Measurements from ENCODE around the gene BLTP2.

Gene BLTP2

GRCh38 chr17:28598799-28599310 is 46.1 kb downstream of the BLTP2 start, which contains the start of gene SPAG5:
TSS of gene SPAG5 (minus strand) at chr17:28599025. CDS start at chr17:28598946, 79 bp downstream.
- DNase-seq: peak; percentile 97 to 98
- peak; percentile 99 for TF ChIP-seq POLR2A (IDR thresholded peaks at IDR 0.05; ENCODE audit: low read length)
- no peak for TF ChIP-seq GATA1 (IDR thresholded peaks at IDR 0.05; ENCODE audit: low read depth, low read length)

- TF ChIP-seq GATA1 (IDR thresholded peaks at IDR 0.05; ENCODE audit: low read depth, low read length) (no peak), POLR2A (IDR thresholded peaks at IDR 0.05; ENCODE audit: low read length) (no peak)
- DNase-seq: no peak
Measured at GRCh38 chr17:28598389-28598788, 46.6 kb downstream of the BLTP2 start.

GRCh38 chr17:28597606-28598383 is 47.2 kb downstream of the BLTP2 start:
- TF ChIP-seq GATA1 (IDR thresholded peaks at IDR 0.05; ENCODE audit: low read depth, low read length) (no peak), POLR2A (IDR thresholded peaks at IDR 0.05; ENCODE audit: low read length) (no peak)
- DNase-seq: no peak

All from erythroblast (primary cell).